ENCODE results near the gene SMIM44.
A peak's percentile ranks its signal among the peaks of the same experiment; 100 is the strongest.

The SMIM44 gene

DNA sequence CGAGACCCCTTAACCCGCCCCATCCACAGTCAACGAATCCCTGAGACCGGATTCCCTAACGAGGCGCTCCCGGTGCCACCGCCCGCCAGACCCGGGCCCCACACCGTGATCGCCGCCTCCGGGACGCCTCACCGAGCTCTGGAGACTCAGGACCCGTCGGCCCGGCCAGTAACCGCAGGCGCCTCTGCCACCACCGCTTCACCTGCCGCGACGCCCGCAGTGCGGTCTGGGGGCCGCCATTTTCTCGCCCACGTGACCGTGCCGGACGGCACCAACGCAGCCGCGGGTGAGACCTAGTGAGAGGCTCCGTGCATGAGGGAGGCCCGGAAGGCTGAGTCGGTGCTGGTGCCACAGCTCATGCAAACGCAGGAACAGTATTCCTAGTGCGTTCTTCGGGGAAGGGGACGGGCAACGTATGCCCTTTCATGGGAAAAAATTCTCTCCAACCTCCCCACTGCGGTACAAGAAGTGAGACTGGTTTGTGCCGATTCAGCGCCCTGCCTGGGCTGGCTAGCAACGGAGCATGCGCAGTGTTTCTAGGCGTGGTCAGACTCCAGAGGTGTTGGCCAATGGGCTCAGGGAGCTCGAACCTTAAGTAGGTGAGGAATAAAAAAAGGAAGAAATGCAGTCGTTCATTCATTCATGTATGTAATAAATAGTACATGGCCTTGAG lies 17.3 kb upstream of the SMIM44 start, which contains the start of gene DOHH:
TSS of gene DOHH (minus strand) at position 246 of the 673 bp plus-strand sequence. CDS start 3,860 bp downstream, outside the sequence.
- DNase-seq (ENCODE audit: low read depth in 2 of 2), result peak; percentile 90 to 95

DNA sequence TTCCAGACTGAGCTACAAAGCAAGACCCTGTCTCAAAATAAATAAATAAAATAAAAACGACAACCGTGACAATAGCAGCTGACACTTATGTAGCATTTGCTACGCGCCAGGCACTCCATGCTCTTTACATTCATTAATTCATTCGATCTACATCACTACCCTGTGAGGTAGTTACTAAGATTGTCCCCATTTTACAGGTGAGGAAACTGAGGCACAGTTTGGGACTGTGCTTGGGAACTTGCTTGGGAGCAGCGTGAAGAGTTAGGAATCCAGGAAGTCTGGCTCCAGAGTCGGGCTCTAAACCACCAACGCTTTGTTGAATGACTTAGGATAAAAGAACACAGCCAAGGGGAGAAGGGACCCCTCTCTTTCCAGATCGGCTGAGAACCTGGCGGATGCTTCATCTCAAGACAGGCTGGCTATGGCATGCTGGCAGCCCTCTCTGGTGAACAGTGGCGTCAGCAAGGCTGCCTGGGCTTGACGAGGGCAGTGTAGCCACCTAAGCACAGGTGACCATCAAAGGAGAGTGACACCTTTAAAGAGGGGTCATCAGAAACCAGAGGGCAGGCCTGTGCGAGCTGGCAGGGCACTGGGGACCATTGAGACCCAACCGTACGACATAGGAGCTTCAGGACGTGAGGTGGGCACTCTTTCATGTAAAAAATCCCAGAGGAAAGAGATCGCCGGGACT lies 16.6 kb upstream of the SMIM44 start:
- no peak for DNase-seq (ENCODE audit: low read depth in 2 of 2)

DNA sequence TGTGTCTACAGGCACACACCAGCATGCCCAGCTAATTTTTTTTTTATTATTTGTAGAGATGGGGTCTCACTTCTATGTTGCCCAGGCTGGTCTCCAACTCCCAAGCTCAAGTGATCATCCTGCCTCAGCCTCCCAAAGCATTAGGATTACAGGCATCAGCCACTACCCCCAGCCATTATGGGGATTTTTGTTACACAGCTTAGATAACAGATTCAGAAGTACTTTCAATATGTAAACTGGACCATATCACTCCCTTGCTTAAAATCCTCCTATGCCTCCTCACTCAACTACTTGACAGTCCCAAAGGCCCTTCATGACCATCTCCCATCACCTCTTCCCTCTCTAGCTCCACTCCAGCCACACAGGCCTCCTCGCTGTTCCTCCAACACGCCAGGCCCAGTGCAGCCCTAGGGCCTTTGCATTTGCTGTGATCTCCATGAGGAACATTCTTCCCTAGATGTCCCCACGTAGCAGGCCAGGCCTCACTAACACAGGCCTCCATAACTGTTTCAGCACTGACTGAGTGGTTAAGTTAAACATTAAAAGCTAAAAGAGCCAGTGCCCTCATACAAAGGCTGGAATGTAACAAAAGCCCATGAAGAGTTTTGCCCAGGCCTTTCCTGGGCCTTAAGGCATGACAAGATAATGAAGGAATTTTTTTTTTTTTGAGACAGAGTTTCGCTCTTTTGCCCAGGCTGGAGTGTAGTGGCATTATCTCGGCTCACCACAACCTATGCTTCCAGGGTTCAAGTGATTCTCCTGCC lies 14.7 kb upstream of the SMIM44 start:
- no peak for DNase-seq (ENCODE audit: low read depth in 2 of 2)

DNA sequence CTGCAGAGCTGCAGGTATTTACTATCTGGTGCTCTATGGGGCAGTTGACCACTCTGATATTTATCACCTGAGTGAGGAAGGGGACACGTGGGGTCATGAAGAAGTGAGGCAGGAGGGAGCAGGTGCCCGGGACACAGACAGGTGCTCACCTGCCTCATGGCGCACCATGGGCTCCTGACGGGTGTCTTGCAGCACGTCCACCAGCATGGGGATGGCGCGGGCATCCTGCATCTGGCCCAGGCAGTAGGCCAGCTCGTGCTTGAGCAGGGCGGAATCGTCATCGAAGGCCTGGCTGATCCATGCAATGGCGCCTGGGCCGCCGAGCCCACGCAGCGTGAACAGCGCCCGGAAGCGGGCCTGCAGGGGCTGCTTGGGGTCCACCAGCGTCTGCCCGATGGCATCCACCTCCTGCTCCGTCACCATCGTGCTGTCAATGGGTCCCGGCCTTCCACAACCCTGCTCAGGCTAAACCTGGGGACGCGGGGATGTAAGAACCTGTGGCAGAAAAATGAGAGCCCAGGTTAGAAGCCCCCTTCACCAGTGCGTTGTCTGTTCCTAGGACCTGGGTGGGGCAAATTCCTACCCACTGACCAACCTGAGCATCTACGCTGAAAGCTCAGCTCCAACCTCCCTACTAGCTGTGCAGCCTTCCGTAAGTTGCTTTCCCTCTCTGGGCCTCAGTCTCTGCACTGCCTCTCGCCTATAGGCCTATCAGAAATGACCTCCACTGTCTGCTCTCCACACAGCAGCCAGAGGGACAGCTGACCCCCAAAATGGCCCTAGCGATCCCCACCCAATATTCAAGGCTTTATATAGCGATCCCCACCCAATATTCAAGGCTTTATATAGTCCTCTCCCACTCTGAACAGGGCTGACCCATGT lies 13.4 kb upstream of the SMIM44 start:
- no peak for DNase-seq (ENCODE audit: low read depth in 2 of 2)

DNA sequence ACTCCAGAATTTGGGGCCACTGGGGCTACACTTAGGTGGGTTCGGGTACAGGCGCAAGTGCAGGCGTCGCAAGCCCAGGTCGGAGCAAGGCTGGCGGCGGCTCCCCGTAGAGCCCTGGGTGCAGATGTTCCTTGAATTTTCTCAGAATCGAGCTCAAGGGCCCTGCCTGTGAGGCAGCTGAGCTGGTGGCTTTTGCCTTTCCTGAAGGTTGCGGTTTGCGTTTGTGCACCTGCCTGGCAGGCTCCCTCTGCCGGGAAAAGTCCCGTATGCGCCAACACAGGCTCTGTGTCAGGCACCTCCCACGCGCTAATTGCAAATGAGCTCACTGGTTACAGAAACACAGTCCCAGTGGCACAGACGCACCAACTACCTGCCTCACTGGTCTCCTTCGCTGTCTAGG lies 11.3 kb upstream of the SMIM44 start:
- DNase-seq (ENCODE audit: low read depth in 2 of 2), result peak in 1 of 2 experiments; percentile 62

DNA sequence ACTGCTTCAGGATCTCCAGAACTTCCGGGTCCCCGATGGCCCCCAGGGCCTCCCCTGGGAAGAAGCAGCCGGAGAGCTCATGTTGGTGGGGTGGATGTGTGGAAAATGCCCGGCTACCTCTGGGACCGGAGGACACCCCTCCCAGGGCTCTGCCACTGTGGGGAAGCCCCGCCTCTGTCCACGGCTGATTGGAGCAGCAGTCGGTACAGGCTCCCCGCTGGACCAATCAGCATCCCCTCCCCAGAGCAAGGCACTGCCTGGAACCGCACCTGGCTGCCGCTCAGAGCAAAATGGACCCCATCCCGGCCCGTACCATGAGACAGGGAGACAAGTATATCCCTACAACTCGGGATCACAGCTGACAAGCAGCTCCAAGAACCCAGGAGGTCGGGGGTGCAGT lies 10.8 kb upstream of the SMIM44 start:
- DNase-seq (ENCODE audit: low read depth in 2 of 2), result peak in 1 of 2 experiments; percentile 28

DNA sequence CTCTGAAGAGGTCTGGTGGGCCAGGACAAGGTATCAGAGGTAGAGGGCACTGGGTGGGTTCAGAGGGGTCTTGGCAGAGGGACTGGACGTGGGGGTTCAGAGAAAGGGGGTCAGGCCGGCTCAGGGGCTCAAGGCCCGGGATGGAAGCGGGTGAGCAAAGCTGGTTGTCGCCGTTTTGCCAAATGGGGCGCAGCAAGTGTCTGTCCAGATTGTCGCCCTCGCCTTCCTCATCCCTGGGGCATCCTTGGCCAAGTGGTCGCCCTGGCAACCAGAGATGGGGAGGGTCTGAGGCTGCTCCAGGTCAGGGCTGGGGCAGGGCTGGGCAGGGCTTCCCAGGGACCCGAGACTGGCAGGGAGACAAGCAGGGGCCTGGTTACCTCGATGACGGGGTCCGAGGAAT lies 10.4 kb upstream of the SMIM44 start:
- no peak for DNase-seq (ENCODE audit: low read depth in 2 of 2)

DNA sequence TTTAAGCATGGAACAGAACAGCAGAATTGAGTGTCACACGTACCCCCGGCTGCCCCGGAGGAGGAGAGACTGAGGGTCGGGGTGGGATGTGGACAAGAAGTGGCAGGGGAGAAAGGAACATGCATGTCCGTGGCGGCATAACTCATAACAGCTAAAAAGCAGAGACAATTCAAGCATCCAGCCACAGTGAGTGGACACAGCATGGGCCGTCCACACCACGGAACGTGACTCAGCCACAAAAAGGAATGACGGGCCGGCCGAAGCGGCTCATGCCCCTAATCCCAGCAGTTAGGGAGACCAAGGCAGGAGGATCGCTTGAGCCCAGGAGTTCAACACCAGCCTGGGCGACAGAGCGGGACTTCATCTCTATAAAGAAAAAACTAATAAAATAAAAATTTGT lies 9.7 kb upstream of the SMIM44 start:
- no peak for DNase-seq (ENCODE audit: low read depth in 2 of 2)

DNA sequence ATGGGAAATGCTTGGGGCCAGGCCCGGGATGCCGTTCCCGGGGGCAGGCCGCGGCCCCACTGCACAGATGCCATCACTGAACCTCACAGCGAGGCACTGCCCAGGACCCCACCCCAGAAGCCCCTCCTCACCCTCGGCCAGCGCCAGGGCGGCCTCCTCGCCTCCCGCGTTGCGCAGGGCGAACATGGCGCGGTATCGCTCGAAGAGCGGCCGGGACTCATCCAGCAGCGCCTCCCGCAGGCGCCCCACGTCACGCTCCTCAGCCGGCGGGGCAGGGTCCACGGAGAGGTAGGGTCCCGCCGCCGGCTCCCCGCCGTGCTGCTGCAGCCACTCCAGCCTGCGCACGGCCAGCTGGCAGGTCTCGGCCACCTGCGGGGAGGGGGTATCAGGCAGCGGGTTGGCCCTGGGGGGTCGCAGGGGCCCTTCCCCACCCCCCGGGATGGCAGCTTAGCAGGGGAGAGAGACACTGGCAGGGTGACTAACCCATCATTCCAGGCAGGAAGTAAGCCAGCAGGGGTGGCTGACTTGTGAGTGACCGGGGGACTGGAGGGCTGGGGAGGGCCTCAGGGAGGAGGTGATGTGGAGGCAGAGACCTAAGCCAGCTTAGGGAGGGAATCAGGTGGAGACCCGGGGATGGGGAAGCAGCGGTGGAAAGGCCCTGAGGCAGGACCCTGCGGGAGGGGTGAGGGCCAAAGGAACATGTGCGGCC lies 9.0 kb upstream of the SMIM44 start:
- no peak for DNase-seq (ENCODE audit: low read depth in 2 of 2)

DNA sequence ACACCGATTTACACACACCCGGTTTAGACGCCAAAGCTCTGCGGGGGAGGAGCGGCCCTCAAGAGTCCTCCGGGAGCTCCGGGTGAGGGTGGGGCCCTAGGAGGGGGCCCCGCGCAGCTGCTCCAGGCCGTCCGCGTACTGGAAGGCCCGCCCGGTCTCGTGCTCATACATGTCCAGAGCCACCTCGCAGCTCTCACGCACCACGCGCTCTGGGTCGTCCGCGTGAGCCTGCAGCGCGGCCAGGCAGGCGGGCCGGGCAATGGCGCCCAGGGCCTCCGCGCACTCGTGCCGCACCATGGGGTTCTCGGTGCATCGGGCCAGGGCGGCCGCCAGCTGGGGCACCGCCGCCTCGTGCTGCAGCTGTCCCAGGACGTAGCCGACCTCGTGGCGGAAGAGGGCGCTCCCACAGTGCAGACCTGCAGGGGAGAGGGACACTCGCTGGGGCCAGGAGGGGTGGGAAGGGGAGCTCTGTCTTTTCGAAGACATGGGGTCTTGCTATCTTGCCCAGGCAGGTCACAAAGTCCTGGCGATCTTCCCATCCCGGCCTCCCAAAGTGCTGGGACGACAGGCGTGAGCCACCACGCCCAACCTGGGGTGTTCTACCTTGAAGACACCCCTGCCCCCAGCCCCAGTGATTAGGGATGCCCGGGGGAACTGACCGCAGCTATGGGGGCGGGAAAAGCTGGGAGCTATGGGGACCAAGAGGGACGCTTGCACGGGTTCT lies 8.3 kb upstream of the SMIM44 start:
- DNase-seq (ENCODE audit: low read depth in 2 of 2), result no peak

DNA sequence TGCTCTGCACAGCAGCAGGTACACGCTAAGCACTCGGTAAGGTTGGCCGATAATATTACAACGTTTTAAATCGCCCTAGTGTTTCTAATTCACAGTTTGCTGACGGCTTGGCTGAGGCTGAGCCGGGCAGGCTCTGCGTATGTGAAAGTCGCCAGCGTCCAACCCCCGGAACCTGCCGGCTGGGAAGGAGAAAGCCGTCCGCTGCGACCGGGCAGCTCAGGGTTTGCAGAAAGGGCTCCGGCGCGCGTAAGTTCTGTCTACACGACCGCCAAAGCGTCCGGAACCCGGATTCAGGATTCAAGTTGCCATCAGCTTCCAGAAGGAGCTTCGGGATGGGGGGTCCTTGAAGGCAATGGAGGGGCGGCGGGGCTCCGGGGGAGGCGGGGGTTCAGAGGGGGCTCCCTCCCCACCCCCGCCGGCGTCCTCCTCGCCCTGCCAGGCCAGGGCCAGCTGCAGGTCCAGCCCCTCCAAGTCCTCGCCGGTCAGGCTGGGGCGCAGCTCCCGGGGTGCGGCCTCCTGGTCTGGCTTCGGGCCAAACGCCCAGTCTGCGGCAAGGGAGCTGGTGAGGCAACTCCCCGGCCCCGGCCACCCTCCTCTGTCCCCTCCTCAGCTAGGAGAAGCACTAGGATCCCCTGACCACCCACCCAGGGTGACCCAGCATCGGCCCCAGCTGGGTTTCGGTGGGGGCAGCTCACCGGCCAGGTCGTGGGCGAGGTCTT lies 575 bp downstream of the SMIM44 start:
- DNase-seq (ENCODE audit: low read depth in 2 of 2), result no peak

DNA sequence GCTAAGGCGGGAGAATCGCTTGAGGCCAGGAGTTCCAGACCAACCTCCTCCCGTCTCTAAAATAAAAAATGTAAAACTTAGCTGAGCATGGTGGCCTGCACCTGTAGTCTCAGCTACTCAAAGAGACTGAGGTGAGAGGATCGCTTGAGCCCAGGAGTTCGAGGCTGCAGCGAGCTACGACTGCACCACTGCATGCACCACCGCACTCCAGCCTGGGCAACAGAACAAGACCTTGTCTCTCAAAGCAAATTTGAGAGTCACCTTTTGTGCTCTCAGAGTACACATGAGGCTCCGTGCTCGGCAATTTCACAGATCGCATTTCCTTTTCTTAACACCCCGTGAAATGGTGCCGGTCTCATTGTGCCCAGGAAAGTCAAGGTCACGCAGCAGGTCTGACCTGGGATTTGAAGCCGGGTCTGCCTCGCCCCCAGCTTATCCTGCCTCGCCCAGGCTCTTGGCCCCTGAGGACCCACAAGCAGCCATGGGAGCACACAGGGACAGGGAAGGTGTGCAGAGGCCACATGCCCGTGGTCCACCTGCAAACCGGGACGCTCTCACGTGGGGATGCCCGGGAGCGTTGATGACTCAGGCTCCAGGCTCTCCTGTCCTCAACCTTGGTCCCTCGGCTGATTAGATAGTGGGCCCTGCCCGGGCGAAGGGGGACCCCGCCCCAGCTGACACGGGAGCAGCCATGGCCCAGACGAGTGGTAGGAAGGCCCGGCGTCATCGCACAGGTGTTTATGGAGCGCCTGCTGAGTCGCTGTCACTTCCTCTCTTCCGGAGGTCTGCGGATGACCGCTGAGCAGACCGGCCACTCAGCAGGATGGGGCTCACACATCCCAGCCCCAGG lies 1.8 kb downstream of the SMIM44 start:
- no peak for DNase-seq (ENCODE audit: low read depth in 2 of 2)

DNA sequence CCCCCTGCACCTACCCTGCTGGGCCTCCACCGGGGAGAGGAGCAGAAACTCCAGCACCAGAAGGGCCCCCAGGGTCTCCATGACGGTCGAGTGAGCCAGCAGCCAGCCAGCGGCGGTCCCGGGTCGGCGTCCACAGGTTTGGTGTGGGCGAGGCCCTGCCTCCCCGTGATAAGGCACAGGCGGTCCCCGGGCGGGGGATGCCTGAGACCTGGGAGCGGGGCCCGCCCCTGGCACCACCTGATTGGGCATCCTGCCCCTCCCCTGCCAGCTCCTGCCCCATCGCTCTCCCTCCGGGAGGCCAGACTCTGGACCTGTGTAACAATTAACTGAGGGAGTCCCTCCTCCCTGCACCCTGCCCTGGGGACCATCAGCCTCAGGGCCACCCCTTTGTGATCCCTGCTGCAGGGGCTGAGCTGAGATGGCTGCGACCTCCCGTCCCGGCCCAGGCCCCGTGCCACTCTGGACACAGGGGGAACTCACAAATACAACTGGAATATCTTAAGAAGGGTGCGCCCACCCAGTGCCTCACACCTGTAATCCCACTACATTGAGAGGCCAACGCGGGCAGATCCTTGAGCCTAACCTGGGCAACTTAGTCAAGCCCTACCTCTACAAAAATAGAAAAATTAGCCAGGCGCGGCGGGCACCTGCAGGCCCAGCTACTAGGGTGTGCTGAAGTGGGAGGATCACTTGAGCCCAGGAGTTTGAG lies 2.7 kb downstream of the SMIM44 start, which contains the start of gene SMIM24:
TSS of gene SMIM24 (minus strand) at position 143 of the 709 bp plus-strand sequence. CDS start at position 81, 62 bp downstream.
- no peak for DNase-seq (ENCODE audit: low read depth in 2 of 2)

DNA sequence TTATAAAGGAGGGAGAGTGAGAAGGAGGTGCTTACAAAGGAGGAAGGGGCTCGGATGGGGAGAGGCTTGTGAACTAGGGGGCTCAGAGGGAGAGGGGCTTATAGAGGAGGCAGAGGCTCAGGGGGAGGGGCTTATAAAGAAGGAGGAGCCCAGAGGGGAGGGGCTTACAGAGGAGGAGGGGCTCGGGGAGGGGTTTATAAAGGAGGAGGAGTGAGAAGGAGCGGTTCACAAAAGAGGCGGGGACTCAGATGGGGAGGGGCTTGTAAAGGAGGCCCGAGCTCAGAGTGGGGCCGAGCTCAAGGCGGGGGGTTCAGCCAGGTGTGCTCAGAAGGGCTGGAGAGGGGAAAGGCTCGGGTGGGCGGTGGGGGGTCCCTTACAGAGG lies 3.4 kb downstream of the SMIM44 start:
- no peak for DNase-seq (ENCODE audit: low read depth in 2 of 2)

DNA sequence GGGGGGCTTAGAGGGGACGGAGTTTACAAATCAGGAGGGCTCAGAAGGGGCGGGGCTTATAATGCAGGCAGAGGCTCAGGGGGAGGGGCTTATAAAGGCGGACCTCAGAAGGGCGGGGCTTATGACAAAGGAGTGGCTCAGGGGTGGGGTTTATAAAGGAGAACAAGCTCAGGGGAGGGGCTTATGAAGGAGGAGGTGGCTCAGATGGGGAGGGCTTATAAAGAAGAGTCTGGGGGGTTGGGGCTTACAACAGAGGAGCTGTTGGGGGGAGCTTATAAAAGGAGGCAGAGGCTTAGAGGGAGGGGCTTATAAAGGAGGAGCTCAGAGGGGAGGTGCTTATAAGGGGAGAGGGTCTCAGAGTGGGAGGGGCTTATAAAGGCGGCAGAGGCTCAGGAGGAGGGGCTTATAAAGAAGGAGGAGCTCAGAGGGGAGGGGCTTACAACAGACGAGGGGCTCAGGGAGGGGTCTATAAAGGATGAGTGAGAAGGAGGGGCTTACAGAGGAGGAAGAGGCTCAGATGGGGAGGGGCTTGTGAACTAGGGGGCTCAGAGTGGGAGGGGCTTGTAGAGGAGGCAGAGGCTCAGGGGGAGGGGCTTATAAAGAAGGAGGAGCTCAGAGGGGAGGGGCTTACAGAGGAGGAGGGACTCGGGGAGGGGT lies 3.9 kb downstream of the SMIM44 start:
- no peak for DNase-seq (ENCODE audit: low read depth in 2 of 2)

DNA sequence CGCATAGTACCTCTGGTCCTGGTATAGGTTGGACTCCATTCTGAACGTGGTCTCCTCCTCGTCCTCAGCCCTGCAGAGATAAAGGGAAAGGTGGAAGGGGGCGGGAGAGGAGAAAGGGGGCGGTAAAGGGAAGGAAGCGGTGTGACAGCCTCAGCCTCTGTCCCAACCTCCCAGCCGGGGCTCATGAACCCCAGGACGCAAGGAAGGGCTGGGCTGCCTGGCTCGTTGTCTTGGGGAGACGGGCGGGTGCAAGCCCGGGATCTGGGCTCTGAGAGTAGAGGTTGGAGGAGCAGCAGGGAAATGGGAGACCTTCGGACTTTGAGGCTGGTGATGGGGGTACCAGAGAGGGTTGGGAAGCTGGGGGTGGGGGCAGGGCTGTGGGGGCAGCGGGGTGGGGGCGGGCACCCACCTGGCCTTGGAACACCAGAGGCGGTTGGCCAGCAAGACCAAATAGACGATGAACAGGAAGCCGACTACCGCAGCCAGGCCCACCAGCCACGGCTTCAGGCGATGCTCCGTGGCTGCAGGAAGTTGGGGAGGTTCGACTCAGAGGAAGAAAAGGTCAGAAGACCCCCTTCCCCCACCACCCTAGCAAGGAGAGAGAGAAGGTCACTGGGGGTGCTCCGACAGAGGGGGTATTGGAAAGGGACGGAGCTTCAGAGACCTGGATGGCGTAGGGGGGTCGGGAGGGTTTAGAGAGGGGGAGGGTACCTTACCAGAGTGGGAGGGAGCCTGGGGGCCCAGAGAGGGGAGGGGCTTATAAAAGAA lies 4.6 kb downstream of the SMIM44 start:
- DNase-seq (ENCODE audit: low read depth in 2 of 2), result no peak

DNA sequence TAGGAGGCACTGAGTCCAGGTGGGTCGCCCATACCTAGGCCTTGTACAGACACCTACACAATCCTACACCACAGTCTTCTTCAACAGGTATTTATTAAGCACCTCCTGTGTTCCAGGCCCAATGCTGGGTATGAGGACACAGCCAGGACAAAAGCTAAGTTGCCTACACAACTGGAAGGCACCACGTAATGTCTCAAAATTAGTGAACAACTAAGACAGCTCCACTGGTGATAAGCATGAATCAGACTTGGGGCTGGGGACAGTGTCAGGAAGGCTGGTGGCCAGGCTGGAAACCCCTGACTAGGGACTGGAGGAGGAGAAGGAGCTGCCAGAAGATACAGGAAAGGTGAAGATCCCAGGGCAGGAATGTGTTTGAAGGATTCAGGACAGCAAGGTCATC lies 5.3 kb downstream of the SMIM44 start:
- DNase-seq (ENCODE audit: low read depth in 2 of 2), result no peak

All from stimulated activated CD4-positive, alpha-beta T cell treated with anti-CD3 and anti-CD28 coated beads, Interleukin-12 subunit alpha, Interleukin-12 subunit beta, amount 100 ng/mL, for 24 hours (primary cell).